BE2C (cell line): ENCODE data around the gene MAD2L1BP.

Experiments
- DNase-seq: peaks from one replicate; pipeline ENCODE4 v3.0.0-alpha.2; 2020
- H3K27me3 ChIP-seq: fragments of 250-450 bp; sonication (Bioruptor Pico); 2 replicates; pipeline ENCODE4 v1.5.1; 2020; ENCODE audit warnings: mild to moderate bottlenecking
- H3K36me3 ChIP-seq: fragments of 250-450 bp; sonication (Bioruptor Pico); 2 replicates; pipeline ENCODE4 v1.5.1; 2020; ENCODE audit warnings: mild to moderate bottlenecking
- H3K4me1 ChIP-seq: fragments of 250-450 bp; sonication (Bioruptor Pico); 2 replicates; pipeline ENCODE4 v1.5.1; 2020
- H3K4me3 ChIP-seq: 2 replicates; pipeline ENCODE4 v1.5.1; 2011; ENCODE audit warnings: low read depth, low read length
- H3K9me3 ChIP-seq: fragments of 250-450 bp; sonication (Bioruptor Pico); 2 replicates; pipeline ENCODE4 v1.5.1; 2020
- TF ChIP-seq, protein P1 (sequence below): IDR thresholded peaks from 2 replicates; pipeline ENCODE4 v1.5.1; 2012; ENCODE audit warnings: mild to moderate bottlenecking, low read depth, low read length

Gene MAD2L1BP

DNA sequence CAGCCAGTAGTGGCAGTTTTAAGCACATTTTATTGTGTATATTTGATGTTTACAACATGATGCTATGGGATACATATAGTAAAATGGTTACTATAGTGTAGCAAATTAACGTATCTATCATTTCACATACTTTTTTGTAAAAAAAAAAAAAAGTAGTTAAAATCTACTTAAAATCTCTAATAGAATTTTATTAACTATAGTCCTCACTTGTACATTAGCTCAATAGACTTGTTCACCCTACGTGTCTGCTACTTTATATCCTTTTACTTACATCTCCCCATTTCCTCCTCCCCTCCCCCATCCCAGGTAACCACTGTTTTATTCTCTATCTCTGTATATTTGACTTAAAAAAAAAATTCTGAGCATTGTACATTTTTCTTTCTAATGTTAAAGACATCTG, 29.6 kb upstream of the MAD2L1BP start:
- Histone ChIP-seq H3K4me3 (no peak overlapping the region), H3K27me3 (no peaks in the 10 kb centered on the region), H3K36me3 (peaks cover 42% of the 10 kb centered on the region), H3K9me3 (no peaks in the 10 kb centered on the region), H3K4me1 (peaks cover 3% of the 10 kb centered on the region; the same call in 1 of the 2 replicates)
- no peak for DNase-seq
- TF ChIP-seq, protein P1, sequence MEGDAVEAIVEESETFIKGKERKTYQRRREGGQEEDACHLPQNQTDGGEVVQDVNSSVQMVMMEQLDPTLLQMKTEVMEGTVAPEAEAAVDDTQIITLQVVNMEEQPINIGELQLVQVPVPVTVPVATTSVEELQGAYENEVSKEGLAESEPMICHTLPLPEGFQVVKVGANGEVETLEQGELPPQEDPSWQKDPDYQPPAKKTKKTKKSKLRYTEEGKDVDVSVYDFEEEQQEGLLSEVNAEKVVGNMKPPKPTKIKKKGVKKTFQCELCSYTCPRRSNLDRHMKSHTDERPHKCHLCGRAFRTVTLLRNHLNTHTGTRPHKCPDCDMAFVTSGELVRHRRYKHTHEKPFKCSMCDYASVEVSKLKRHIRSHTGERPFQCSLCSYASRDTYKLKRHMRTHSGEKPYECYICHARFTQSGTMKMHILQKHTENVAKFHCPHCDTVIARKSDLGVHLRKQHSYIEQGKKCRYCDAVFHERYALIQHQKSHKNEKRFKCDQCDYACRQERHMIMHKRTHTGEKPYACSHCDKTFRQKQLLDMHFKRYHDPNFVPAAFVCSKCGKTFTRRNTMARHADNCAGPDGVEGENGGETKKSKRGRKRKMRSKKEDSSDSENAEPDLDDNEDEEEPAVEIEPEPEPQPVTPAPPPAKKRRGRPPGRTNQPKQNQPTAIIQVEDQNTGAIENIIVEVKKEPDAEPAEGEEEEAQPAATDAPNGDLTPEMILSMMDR = no peak

DNA sequence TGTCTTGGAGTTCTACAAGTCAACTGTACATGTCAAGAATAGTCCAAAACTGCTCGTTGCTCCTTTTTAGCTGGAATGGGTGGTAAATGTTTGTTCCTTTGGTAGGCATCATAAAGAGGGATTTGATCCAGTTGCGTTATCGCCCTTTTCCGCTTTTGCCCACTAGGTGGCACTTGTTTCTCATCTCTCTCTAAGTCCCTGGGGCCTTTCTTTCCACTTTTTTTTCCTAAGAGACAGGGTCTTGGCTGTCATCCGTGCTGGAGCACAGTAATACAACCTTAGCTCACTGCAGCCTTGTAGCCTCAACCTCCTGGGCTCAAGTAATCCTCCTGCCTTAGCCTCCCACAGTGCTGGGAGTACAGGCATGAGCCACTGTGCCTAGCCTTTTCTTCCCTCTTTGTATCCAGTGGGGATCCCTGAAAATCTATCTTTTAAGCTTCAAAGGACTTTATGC, 27.3 kb upstream of the MAD2L1BP start:
- TF ChIP-seq, protein P1 = peak; percentile 91
- no peaks in the 10 kb centered on the region for H3K9me3 ChIP-seq
- H3K36me3 ChIP-seq = peaks cover 36% of the 10 kb centered on the region
- DNase-seq = peak; percentile 81
- H3K4me1 ChIP-seq = peaks cover 3% of the 10 kb centered on the region; the same call in 1 of the 2 replicates
- H3K4me3 ChIP-seq = no peak overlapping the region
- no peaks in the 10 kb centered on the region for H3K27me3 ChIP-seq

DNA sequence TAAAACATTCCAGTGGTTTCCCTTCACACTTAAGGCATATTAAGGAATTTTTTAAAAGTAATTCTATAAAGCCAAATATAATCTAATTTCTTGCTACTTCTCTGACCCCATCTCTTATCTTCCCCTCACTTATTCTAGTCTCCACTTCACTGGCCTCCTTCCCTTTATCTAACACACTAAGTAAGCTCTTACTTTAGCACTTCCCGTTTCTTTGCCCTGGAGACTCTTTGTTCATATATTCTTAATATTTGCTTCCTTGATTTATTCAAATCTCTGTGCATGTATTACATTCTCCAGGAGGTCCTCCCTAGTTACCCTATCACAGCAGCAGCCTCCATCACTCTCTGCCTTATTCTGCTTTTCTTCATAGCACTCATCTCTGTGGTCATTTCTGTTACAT, 26.8 kb upstream of the MAD2L1BP start:
- peaks cover 36% of the 10 kb centered on the region for H3K36me3 ChIP-seq
- no peaks in the 10 kb centered on the region for H3K9me3 ChIP-seq
- no peak overlapping the region for H3K4me3 ChIP-seq
- H3K27me3 ChIP-seq = no peaks in the 10 kb centered on the region
- no peak for DNase-seq
- peaks cover 4% of the 10 kb centered on the region for H3K4me1 ChIP-seq
- TF ChIP-seq, protein P1 = no peak

DNA sequence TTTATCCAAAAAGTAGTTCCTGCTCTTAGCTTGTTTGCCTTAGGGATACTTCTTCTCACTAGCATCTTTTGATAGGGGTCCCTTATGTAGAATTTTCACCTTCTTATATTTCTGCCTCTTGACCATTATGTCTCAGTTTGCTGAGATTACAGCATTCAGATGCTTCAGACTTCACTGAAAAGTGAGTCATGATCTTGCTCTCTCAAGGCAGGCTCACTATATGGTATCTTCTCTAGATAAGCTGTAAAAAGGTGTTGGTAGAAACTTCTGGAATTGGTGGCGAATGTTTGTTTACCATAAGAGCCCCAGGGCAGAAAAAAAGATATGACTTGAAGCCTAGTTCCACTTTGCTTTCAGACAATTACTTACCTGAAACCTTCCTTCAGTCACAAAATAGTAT, 26.2 kb upstream of the MAD2L1BP start:
- Histone ChIP-seq H3K4me1 (peaks cover 5% of the 10 kb centered on the region; the same call in 1 of the 2 replicates), H3K27me3 (no peaks in the 10 kb centered on the region), H3K36me3 (peaks cover 41% of the 10 kb centered on the region), H3K4me3 (no peak overlapping the region), H3K9me3 (no peaks in the 10 kb centered on the region)
- DNase-seq = no peak
- TF ChIP-seq, protein P1 = no peak

DNA sequence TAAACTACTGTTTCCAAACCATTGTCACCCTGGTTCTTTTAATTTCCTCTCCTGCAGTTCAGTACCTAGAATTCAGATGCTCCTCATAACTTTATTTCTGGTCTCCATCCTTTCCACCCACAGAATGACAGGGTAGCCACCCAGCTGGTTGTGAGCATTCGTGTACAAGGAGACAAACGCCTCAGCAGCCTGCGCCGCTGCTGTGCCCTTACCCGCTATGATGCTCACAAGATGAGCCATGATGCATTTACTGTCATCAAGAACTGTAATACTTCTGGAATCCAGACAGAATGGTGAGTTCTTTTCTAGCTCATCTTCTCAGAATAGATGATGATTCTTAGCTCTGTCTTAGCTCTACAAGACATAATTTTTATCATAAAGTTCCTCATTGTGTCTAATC, 25.2 kb upstream of the MAD2L1BP start:
- Histone ChIP-seq H3K27me3 (no peaks in the 10 kb centered on the region), H3K4me3 (no peak overlapping the region), H3K36me3 (peaks cover 42% of the 10 kb centered on the region), H3K4me1 (peaks cover 5% of the 10 kb centered on the region; the same call in 1 of the 2 replicates), H3K9me3 (no peaks in the 10 kb centered on the region)
- DNase-seq = no peak
- TF ChIP-seq, protein P1 = no peak

DNA sequence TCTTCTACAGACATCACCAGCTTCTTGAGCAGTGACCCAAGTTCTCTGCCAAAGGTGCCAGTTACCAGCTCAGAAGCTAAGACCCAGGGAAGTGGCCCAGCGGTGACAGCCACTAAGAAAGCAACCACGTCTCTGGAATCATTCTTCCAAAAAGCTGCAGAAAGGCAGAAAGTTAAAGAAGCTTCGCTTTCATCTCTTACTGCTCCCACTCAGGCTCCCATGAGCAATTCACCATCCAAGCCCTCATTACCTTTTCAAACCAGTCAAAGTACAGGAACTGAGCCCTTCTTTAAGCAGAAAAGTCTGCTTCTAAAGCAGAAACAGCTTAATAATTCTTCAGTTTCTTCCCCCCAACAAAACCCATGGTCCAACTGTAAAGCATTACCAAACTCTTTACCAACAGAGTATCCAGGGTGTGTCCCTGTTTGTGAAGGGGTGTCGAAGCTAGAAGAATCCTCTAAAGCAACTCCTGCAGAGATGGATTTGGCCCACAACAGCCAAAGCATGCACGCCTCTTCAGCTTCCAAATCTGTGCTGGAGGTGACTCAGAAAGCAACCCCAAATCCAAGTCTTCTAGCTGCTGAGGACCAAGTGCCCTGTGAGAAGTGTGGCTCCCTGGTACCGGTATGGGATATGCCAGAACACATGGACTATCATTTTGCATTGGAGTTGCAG, 21.8 kb upstream of the MAD2L1BP start:
- Histone ChIP-seq H3K36me3 (peaks cover 42% of the 10 kb centered on the region), H3K4me3 (no peak overlapping the region), H3K27me3 (no peaks in the 10 kb centered on the region), H3K4me1 (peaks cover 8% of the 10 kb centered on the region; the same call in 1 of the 2 replicates), H3K9me3 (no peaks in the 10 kb centered on the region)
- TF ChIP-seq, protein P1 = no peak
- DNase-seq = no peak
